Measurements from ENCODE around the gene SHOX. TPM values are rescaled to one million over a fixed set of nuclear protein-coding genes. Genes with fewer than 3 reads are reported as not detected.

The SHOX gene
- total and polyA plus RNA-seq, 2 donors (not counting 1 experiment from before 2014, with no cell fraction given) = not detected

GRCh38 chrX:670645-671044, 40.1 kb downstream of the SHOX start:
- H3K4me2 ChIP-seq (ENCODE audit: extremely low read depth, insufficient read depth, low read length) = no peak overlapping the region
- H3K4me3 ChIP-seq (replicated peaks in 1 of 4; ENCODE audit: control extremely low read depth in 1 of 4, insufficient read depth in 1 of 4, low read depth in 3 of 4, low read length in 4 of 4) = no peak overlapping the region
- no peak for DNase-seq (ENCODE audit: low read depth in 2 of 2)
- no peaks in the 10 kb centered on the region for H3K79me2 ChIP-seq (ENCODE audit: control insufficient read depth, insufficient read depth, low read length)
- H3K9ac ChIP-seq (ENCODE audit: insufficient read depth, low read length) = no peak overlapping the region
- H3K4me1 ChIP-seq (ENCODE audit: control insufficient read depth, extremely low read depth, insufficient read depth, low read length) = no peaks in the 10 kb centered on the region
- no peaks in the 10 kb centered on the region for H3K36me3 ChIP-seq (ENCODE audit: control insufficient read depth, insufficient read depth, low read length)
- no peak overlapping the region for H2AFZ ChIP-seq (ENCODE audit: low read length)
- H3K9me3 ChIP-seq (ENCODE audit: control insufficient read depth, insufficient read depth, low read depth, low read length) = no peaks in the 10 kb centered on the region
- TF ChIP-seq CTCF (conservative IDR thresholded peaks at IDR 0.05 in 1 of 2, IDR thresholded peaks at IDR 0.05 in 1 of 2; ENCODE audit: low read depth in 1 of 2, low read length in 2 of 2) (no peak), EZH2 (IDR thresholded peaks at IDR 0.05; ENCODE audit: low read length, missing control alignments) (no peak)
- no peaks in the 10 kb centered on the region for H4K20me1 ChIP-seq (ENCODE audit: control insufficient read depth, extremely low read depth, insufficient read depth, low read length)
- H3K27me3 ChIP-seq (ENCODE audit: control insufficient read depth, insufficient read depth, low read length) = no peaks in the 10 kb centered on the region
- no peak overlapping the region for H3K27ac ChIP-seq (ENCODE audit: insufficient read depth, low read length)

GRCh38 chrX:672931-673330, 42.3 kb downstream of the SHOX start:
- no peaks in the 10 kb centered on the region for H3K36me3 ChIP-seq (ENCODE audit: control insufficient read depth, insufficient read depth, low read length)
- H3K4me2 ChIP-seq (ENCODE audit: extremely low read depth, insufficient read depth, low read length) = no peak overlapping the region
- H3K9ac ChIP-seq (ENCODE audit: insufficient read depth, low read length) = no peak overlapping the region
- H3K27me3 ChIP-seq (ENCODE audit: control insufficient read depth, insufficient read depth, low read length) = no peaks in the 10 kb centered on the region
- no peak overlapping the region for H3K27ac ChIP-seq (ENCODE audit: insufficient read depth, low read length)
- H3K4me3 ChIP-seq (replicated peaks in 1 of 4; ENCODE audit: control extremely low read depth in 1 of 4, insufficient read depth in 1 of 4, low read depth in 3 of 4, low read length in 4 of 4) = no peak overlapping the region
- no peaks in the 10 kb centered on the region for H3K4me1 ChIP-seq (ENCODE audit: control insufficient read depth, extremely low read depth, insufficient read depth, low read length)
- DNase-seq (ENCODE audit: low read depth in 2 of 2) = no peak
- no peaks in the 10 kb centered on the region for H3K9me3 ChIP-seq (ENCODE audit: control insufficient read depth, insufficient read depth, low read depth, low read length)
- no peak for TF ChIP-seq CTCF (conservative IDR thresholded peaks at IDR 0.05 in 1 of 2, IDR thresholded peaks at IDR 0.05 in 1 of 2; ENCODE audit: low read depth in 1 of 2, low read length in 2 of 2)
- TF ChIP-seq EZH2 (IDR thresholded peaks at IDR 0.05; ENCODE audit: low read length, missing control alignments) = no peak
- no peaks in the 10 kb centered on the region for H3K79me2 ChIP-seq (ENCODE audit: control insufficient read depth, insufficient read depth, low read length)
- H4K20me1 ChIP-seq (ENCODE audit: control insufficient read depth, extremely low read depth, insufficient read depth, low read length) = no peaks in the 10 kb centered on the region
- H2AFZ ChIP-seq (ENCODE audit: low read length) = no peak overlapping the region

GRCh38 chrX:675279-675954, 44.8 kb downstream of the SHOX start:
- H3K79me2 ChIP-seq (ENCODE audit: control insufficient read depth, insufficient read depth, low read length) = no peaks in the 10 kb centered on the region
- H4K20me1 ChIP-seq (ENCODE audit: control insufficient read depth, extremely low read depth, insufficient read depth, low read length) = no peaks in the 10 kb centered on the region
- no peak overlapping the region for H3K27ac ChIP-seq (ENCODE audit: insufficient read depth, low read length)
- H3K27me3 ChIP-seq (ENCODE audit: control insufficient read depth, insufficient read depth, low read length) = no peaks in the 10 kb centered on the region
- peaks cover 4% of the 10 kb centered on the region for H3K9me3 ChIP-seq (ENCODE audit: control insufficient read depth, insufficient read depth, low read depth, low read length)
- TF ChIP-seq EZH2 (IDR thresholded peaks at IDR 0.05; ENCODE audit: low read length, missing control alignments) (no peak), CTCF (conservative IDR thresholded peaks at IDR 0.05 in 1 of 2, IDR thresholded peaks at IDR 0.05 in 1 of 2; ENCODE audit: low read depth in 1 of 2, low read length in 2 of 2) (no peak)
- no peak overlapping the region for H3K9ac ChIP-seq (ENCODE audit: insufficient read depth, low read length)
- no peak overlapping the region for H2AFZ ChIP-seq (ENCODE audit: low read length)
- H3K4me1 ChIP-seq (ENCODE audit: control insufficient read depth, extremely low read depth, insufficient read depth, low read length) = no peaks in the 10 kb centered on the region
- no peak overlapping the region for H3K4me2 ChIP-seq (ENCODE audit: extremely low read depth, insufficient read depth, low read length)
- DNase-seq (ENCODE audit: low read depth in 2 of 2) = no peak
- H3K36me3 ChIP-seq (ENCODE audit: control insufficient read depth, insufficient read depth, low read length) = no peaks in the 10 kb centered on the region
- H3K4me3 ChIP-seq (replicated peaks in 1 of 4; ENCODE audit: control extremely low read depth in 1 of 4, insufficient read depth in 1 of 4, low read depth in 3 of 4, low read length in 4 of 4) = no peak overlapping the region

Measured in fibroblast of lung (primary cell).